Stimulated activated CD4-positive, alpha-beta T cell treated with anti-CD3 and anti-CD28 coated beads, Interleukin-15, amount 100 ng/mL, for 1 hour (primary cell): ENCODE results near the gene GTPBP6.
"Not testable (repeated sequence)": the region's sequence is repeated elsewhere in the genome, so short reads cannot be mapped to it uniquely, and the experiment has no call there.

Experiments used
- DNase-seq, 2 donors: peaks; one replicate each; pipeline ENCODE4 v3.0.0-alpha.2; 2020; ENCODE audit warnings: low read depth in 1 of 2, low spot score in 1 of 2

GTPBP6 gene

DNA sequence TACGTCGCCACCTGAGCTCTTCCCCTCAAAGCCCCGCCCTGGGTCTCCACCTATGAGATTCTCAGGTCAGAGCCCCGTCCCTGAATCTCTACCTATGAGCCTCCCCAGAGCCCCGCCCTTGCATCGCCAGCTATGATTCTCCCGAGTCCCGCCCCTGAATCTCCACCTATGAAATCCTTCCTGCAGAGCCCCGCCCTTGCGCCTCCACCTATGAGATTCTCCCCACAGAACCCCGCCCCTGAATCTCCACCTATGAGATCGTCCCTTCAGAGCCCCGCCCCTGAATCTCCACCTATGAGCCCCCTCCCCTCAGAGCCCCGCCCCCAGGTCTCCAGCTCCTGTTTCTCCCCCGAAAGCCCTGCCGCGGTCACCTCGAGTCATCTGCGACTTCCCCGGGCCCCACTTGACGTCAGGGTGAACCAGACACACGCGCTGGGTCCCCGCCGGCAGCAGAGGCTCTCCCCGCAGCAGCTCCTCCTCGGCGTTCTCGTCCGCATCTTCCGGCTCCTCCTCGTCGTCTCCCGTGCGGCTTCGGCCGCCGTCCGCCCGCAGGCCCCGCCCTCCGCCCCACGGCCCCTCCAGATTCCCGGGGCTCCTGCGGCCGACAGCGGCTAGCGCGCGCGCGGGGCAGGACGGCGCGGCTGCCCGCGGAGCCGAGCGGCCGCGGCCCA lies 393 bp downstream of the GTPBP6 start:
- DNase-seq: peak; percentile 91 to 94

DNA sequence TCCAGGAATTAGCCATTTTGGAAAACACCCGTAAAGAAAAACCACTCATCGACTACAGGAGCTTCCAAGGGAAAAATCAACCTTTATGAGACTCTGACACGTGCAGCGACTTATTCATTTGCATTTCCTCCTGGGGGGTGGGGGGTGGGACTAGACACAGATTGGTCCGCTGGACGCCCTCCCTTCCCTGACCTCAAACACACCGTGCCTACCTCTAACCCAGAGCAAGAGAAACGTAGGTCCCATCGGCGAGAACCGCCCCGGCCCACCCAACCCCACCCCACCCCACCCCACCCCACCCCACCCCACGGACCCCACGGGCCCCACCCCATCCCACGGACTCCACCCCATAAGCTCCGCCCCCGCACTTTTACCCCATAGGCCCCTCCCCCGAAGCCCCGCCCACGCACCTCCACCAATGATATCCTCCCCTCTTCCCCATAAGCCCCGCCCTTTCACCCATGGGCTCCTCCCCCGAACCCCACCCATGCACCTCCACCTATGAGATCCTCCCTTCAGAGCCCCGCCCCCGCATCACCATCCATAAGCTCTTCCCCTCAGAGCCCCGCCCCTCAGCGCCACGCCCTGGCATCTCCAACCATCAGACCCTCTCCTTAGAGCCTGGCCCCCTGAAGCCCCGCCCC lies 1.1 kb downstream of the GTPBP6 start:
- DNase-seq: no peak

DNA sequence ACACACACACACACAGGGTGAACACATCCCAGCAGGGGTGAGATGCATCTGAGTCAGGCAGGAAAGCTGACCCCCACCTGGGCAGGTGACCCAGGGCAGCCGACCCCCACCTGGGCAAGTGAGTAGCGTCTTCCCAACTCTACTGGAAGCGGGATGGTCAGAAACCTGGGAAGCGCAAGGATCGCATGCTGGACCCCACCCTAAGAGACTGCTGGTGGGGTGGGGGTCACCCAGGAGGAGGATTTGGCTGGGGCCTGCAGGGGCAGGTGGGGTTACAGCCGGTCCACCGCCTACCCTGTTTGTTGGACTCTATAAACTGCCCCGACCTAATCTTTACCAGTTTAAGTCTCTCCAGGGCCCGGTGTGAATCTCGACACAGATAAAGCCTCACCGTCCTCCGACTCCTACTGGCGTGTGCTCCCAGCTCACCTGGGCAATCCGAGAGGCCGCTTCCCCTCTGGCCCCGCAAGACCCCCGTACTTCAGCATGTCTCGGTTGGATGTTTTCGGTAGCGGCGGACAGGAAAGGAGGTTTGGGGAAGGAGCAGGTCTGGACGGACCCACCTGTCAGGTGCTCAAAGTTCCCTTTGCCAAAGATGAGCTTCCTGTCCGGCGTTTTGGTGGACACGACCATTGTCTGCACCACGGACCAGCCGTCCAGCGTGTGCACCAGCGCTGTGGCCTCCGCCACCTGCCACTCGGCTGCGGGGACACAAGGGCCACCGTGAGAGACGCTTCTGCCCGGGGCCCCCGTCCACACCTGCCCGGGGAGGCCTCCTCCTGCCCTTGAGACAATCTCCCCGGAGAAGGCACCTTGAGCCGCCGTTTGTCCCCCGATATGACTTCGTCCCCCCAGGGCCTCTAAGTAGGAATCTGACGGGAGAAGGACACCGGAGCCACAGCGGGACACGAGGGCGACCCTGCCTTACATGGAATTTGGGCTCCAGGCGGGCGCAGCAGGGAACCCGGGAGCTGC lies 2.0 kb downstream of the GTPBP6 start:
- DNase-seq: no peak

DNA sequence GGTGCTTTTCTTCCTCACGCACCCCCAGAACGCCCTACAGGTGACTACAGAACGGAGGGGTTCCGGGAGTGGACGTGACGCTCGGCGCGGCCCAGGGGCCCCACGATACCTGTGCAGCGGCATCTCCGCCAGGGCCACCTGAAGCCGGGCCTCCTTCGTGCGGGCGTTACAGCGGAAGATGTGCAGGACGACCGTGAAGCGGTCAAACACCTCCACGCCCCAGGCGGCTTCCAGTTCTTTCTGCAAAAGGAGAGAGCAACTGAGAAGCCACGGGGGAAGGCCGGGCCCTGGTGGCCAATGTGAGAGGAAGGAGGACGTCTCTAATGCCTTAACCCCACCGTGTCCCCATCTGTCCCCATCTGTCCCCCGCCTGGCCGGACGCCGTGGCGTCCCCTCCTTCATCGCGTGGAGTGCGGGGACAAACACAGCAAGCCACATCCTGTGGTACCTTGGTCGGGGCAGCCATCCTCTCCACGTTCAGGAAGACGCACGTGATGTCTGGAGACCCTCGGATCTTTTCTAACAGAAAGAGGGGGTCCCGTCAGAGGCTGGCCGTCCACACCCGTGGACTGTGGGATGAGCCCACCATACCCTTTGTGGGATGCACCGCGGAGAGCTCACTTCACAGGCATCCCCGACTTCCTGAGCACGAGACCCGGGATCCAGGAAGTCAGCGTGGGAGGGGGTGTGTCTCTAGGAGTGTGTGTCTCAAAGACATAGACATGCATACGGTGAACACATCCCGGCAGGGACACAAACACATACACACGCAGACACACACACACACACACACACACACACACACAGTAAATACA lies 3.6 kb downstream of the GTPBP6 start:
- no peak for DNase-seq

DNA sequence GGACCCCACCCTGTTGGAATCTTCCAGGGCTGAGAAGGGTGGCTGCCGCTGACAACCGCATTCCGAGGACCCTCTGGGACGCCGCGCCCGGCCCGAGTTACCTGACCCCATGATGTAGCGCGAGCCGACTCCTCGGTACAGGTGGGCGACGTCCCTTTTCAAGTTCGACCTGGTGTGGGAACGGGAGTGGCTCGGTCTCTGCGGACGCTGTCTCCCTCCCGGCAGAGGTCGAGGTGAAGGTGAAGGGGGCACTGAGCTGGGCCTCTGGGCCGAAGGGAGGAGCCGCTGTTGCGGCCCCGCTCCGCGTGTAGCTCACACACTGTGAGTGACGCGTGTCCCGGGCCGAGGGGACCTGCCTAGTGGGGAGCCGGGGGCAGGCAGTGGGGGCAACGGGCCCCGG lies 4.5 kb downstream of the GTPBP6 start:
- DNase-seq: no peak

DNA sequence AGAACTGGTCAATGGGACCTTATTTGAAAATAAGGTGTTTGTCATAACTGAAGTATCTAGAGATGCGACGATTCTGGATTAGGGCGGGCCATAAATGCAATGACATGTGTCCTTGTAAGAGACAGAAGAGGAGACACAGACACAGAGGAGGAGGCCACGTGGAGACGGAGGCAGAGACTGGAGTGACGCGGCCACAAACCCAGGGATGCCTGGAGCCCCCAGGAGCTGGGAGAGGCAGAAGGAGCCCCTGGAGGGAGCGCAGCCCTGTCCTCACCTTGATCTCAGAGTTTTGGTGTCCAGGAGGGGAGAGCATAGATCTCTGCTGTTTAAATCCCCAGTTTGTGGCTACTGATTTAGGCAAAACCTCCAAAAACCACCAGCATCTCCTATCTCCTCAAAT lies 5.0 kb downstream of the GTPBP6 start:
- DNase-seq: no peak

DNA sequence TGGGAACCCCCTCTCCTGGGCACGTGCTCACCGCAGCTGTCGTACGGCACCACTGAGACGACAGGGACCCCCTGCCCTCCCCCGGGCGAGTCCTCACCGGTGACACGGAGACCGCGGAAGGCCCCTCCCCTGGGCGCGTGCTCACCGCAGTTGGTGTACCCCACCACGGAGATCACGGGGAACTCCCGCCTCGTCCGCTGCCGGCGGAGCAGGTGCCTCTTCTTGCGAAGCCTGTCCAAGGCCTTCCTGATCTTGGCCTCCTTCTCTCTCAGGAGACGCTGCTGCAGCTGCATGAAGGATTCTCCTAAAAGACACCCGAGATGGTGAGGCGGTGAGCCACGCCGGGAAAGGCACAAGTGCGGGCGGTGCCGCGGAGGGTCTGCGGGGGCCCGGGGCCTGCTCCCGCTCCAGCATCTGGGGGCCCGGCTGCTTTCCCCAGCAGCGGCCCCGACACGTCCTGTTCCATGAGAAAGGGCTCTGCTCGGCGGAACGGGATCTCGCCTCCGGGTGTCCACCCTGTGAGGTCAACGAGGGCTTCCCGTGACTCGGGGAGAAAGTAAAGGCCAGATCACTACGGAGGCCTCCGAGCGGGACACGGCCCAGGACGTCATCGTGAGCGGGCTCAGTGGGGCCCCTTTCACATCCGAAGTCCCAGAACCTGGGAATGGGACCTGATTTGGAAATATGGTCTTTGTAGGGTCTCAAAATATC lies 5.8 kb downstream of the GTPBP6 start:
- no peak for DNase-seq

DNA sequence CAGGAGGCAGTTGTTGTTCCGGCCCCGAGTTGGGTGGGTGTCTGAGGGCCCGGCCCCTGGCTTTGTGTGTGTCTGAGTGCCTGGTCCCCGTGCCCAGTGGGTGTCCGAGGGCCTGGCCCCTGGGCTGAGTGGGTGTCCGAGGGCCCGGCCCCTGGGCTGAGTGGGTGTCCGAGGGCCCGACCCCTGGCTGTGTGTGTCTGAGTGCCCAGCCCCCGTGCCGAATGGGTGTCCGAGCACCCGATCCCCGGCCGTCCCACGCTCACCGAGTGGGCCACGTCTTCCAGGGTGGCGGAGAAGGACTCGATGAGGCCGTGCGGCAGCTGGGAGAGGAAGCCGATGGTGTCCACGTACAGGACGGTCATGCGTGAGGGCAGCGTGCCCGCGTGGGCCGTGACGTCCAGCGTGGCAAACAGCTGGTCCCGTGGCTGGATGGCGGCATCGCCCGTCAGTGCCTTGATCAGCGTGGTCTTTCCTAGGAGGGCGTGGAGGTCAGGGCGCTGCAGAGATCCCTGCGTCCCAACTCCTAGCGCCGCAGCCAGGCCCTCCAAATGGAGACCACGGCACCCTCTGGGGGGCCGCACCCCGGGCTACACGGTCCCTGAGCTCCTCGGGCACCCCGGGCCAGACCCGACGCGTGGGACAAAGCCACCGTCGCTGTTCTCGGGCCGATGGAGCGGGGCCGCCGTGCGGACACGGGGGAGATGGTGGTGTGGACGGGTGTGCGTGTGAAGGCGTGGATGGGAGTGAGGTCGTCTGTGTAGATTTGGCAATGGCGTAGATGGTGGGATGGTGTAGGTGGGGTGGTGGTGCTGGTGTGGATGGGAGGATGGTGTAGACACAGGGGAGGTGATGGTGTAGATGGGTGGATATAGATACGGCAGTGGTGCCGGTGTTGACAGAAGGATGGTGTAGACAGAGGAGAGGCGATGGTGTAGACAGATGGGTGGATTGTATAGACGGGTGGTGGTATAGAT lies 7.2 kb downstream of the GTPBP6 start:
- no peak for DNase-seq

DNA sequence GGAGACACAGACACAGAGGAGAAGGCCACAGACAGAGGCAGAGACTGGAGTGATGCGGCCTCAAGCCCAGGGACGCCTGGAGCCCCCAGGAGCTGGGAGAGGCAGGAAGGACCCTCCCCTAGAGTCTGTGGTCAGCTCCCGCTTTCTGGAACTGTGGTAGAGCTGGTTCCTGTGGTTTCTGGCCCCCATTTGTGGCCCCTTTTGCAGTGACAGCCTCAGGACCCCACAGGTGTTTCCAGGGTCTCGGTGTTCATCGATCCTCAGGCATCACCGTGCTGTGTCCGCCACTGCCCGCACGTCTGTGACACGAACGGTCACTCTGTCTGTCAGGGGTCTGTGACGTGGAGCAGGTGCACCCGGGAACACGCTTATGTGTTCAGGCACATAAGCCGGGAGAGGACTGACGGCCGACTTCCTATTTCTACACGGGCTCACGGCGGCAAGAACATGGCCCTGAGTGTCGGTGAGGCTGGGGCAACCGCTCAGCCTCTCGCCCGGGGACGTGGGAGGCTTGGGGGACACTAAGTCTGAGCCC lies 7.9 kb downstream of the GTPBP6 start:
- no peak for DNase-seq

DNA sequence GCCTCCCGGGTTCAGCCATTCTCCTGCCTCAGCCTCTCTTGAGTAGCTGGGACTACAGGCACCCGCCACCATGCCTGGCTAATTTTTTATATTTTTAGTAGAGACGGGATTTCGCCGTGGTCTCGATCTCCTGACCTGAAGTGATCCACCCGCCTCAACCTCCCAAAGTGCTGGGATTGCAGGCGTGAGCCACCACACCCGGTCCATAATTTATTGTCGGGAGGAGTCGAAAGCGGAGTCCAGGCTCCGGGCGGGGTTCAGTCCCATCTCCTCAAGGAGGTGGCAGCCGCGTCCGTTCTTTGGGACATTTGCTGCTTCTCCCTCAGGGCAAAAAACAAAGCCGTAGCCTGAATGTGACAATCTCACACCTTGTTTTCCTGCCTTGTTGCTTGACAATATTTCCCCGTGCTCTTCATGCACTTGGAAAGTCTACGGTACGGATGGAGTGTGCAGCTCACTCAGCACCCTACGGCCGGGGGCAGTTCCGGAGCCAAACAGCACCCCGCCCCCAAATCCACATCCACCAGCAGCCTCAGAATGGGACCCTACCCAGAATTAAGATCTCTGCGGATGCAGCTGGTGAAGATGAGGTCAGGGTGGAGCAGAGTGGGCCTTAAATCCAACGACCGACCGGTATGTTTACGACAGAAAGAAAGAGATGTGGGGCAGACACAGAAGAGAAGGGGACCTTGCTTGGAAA lies 9.6 kb downstream of the GTPBP6 start:
- no peak for DNase-seq

DNA sequence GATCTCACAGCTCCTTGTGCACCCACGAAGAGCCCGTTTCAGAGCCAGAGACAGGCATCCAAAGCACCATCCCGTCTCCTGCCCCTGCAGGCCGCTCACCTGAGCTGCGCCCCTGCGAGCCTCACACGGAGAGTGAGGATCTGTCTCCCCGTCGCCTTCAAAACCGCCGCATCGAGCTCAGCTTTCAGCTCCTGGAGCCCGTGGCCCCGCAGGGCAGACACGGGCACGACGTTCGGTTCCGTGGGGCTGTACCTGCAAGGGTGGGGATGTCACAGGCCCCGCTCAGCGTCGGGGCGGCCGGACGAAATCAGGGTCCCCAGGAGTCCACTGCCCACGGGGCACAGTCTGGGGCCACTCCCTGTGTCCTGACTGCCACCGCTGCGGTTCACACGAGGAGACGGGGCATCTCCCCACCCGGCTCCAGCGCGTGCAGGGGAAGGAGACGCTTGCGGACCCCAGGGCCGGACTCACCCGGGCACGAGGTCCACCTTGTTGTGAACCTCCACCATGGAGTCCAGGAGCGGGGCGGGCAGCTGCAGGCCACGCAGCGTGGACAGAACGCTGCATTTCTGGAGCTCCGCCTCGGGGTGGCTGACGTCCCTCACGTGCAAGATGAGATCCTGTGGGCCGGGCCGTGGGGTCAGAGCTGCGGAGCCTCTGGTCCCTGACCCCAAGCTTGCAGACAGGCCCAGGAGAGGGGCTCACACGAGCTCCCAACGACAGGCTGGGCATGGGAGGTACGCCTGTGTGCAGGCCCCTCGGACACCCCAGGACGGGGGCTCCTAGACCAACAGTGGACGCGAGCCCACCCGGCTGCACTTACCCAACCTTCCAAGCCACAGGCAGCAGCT lies 11.1 kb downstream of the GTPBP6 start:
- no peak for DNase-seq

DNA sequence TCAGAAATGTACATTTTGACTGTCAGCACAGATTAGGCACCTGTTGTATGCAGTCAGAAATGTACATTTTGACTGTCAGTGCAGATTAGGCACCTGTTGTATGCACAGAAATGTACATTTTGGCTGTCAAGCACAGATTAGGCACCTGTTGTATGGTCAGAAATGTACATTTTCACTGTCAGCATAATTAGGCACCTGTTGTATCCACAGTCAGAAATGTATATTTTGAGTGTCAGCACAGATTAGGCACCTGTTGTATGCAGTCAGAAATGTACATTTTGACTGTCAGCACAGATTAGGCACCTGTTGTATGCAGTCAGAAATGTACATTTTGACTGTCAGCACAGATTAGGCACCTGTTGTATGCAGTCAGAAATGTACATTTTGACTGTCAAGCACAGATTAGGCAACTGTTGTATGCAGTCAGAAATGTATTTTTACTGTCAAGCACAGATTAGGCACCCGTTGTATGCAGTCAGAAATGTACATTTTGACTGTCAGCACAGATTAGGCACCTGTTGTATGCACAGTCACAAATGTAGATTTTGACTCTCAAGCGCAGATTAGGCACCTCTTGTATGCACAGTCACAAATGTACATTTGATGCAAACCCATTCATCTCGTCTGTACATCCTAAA lies 11.9 kb downstream of the GTPBP6 start:
- not testable (repeated sequence) for DNase-seq

DNA sequence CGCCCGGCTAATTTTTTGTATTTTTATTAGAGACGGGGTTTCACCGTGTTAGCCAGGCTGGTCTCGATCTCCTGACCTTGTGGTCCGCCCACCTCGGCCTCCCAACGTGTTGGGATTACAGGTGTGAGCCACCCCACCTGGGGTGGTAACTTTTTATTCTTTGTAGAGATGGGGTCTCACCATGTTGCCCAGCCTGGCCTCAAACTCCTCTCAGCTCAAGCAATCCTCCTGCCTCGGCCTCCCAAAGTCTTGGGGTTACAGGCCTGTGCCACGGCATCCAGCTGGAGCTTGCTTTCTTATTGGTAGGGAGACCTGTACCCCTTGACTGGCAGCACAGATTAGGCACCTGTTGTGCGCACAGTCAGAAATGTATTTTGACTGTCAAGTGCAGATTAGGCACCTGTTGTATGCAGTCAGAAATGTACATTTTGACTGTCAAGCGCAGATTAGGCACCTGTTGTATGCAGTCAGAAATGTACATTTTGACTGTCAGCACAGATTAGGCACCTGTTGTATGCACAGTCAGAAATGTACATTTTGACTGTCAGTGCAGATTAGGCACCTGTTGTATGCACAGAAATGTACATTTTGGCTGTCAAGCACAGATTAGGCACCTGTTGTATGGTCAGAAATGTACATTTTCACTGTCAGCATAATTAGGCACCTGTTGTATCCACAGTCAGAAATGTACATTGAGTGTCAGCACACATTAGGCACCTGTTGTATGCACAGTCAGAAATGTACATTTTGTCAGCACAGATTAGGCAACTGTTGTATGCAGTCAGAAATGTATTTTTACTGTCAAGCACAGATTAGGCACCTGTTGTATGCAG lies 12.6 kb downstream of the GTPBP6 start:
- not testable (repeated sequence) for DNase-seq

DNA sequence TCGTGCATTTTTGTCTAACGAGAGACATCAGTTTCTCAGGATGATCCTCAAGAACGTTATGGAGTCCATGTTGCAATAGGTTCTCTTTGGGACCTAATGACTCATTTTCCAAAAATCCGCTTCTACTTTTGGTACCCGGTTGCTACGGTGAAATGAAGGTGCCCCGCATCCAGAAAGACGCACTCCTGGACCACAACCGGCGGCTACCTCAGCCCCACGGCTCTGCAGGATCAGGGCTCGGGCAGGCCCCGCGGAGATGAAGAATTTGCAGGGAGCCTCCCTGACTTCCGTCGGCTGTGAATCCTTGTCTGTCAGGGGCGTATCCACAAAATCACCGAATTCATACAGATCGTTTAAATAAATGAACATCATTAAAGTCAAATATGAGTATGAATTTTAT lies 15.6 kb downstream of the GTPBP6 start:
- no peak for DNase-seq

DNA sequence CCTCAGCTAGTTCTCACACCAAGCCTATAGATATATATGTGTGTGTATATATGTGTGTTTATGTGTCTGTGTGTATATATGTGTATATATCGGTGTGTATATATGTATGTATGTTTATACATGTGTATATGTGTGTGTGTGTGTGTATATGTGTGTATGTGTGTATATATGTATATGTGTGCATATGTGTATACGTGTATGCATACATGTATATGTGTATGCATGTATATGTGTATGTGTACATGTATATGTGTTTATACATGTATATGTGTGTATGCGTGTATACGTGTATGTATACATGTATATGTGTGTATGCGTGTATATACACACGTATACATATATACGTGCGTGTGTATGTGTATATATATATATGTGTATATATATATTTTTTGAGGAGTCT lies 18.3 kb downstream of the GTPBP6 start:
- no peak for DNase-seq

DNA sequence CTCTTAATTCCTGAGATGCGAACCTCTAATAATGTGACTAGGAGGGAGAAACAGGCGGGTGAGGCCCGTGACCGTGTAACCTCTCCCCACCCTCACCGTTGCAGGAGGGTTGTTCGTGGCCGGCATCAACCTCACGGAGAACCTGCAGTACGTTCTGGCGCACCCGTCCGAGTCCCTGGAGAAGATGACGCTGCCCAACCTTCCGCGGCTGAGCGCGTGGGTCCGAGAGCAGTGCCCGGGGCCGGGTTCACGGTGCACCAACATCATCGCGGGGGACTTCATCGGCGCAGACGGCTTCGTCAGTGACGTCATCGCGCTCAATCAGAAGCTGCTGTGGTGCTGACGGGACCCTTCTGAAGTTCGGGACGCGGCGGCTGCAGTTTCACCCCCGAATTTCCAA lies 19.6 kb downstream of the GTPBP6 start:
- no peak for DNase-seq
